GM12872 (cell line): ENCODE data around the gene CA5B.

Experiments used
- CTCF ChIP-seq: IDR thresholded peaks from 3 replicates; pipeline ENCODE4 v1.5.1; 2011; ENCODE audit warnings: low read depth, mild to moderate bottlenecking, low read length, moderate library complexity; ENCODE audit not compliant: insufficient read depth

The CA5B gene

DNA sequence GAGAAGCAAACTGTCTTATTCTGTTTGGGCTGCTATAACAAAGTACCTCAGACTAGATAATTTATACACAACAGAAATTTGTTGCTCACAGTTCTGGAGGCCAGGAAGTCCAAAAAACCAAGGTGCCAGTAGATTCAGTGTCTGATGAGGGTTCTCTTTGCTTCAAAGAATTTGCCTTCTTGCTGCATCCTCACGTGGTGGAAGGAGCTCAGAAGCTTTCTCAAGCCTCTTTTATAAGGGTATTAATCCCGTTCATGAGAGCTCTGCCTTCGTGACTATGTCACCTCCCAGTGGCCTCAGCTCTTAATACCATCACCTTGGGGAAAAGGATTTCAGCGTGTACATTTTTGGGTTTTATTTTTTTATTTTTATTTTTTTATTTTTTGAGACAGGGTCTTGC is 20.1 kb downstream of the CA5B start:
- TF ChIP-seq CTCF: no peak

DNA sequence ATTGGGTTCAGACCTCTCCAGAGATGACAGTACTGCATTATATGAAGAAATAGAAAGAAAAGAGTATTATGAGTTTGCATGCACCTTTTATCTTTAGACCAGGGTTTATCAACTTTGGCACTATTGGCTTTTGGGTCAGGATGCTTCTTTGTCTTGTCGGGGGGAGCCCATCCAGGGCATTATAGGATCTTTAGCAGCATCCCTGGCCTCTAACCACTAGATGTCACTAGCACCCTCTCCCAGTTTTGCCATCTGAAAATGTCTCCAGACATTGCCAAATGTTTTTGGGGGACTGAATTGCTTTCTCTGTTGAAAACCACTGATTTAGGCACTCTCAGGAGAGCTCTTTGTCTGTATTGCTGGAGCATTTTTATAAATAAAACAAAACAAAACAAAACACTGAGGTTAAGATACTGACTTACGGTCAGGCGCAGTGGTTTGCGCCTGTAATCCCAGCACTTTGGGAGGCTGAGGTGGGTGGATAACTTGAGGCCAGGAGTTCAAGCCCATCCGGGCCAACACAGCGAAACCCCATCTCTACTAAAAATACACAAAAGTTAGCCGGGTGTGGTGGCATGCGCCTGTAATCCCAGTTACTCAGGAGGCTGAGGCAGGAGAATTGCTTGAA is 23.6 kb downstream of the CA5B start:
- TF ChIP-seq CTCF: peak; percentile 71

- TF ChIP-seq CTCF: no peak
Observed at GRCh38 chrX:15769300-15769954, 31.4 kb downstream of the CA5B start.

GRCh38 chrX:15781961-15782699 is 44.1 kb downstream of the CA5B start:
- no peak for TF ChIP-seq CTCF

GRCh38 chrX:15785176-15785750 is 47.2 kb downstream of the CA5B start:
- no peak for TF ChIP-seq CTCF

GRCh38 chrX:15786915-15787314 is 48.8 kb downstream of the CA5B start:
- TF ChIP-seq CTCF: no peak
